DND-41 (cell line): ENCODE measurements around the gene ARHGAP26.

Experiments
- ATAC-seq: fragments of 200-7000 bp; cut with Tn5 transposase; 3 replicates; pipeline ENCODE4 v1.9.1; 2021; ENCODE audit warnings: low read depth; ENCODE audit not compliant: insufficient read depth
- DNase-seq: peaks from one replicate; pipeline ENCODE4 v3.0.0-alpha.2; 2020
- H2AFZ ChIP-seq: 2 replicates; pipeline ENCODE4 v1.6.0; 2012; ENCODE audit warnings: low read depth, low read length
- H3K27ac ChIP-seq: 2 replicates; pipeline ENCODE4 v1.5.1; 2012; ENCODE audit warnings: low read length, inconsistent platforms
- H3K27me3 ChIP-seq: fragments of 200-600 bp; sonication (generic); 2 replicates; pipeline ENCODE4 v1.6.0; 2012; ENCODE audit warnings: low read length, mild to moderate bottlenecking, inconsistent platforms; ENCODE audit not compliant: insufficient read depth, poor library complexity
- H3K36me3 ChIP-seq: 2 replicates; pipeline ENCODE4 v1.5.1; 2012; ENCODE audit warnings: low read length, inconsistent platforms; ENCODE audit not compliant: insufficient read depth
- H3K4me1 ChIP-seq: 2 replicates; pipeline ENCODE4 v1.5.1; 2012; ENCODE audit warnings: mild to moderate bottlenecking, low read length; ENCODE audit not compliant: insufficient read depth
- H3K4me2 ChIP-seq: 2 replicates; pipeline ENCODE4 v1.6.0; 2012; ENCODE audit warnings: mild to moderate bottlenecking, moderate library complexity, low read length, inconsistent platforms; ENCODE audit not compliant: insufficient read depth
- H3K4me3 ChIP-seq, 2 experiments: fragments of 200-600 bp in 1 of 2; shearing (Covaris generic) in 1 of 2; 2 replicates each; pipeline ENCODE4 v1.5.1; 2012 to 2016; ENCODE audit warnings: inconsistent platforms in 2 of 2, low read length in 2 of 2, mild to moderate bottlenecking in 2 of 2, low read depth in 1 of 2, moderate library complexity in 1 of 2
- H3K79me2 ChIP-seq: 2 replicates; pipeline ENCODE4 v1.6.0; 2012; ENCODE audit warnings: low read length, inconsistent platforms; ENCODE audit not compliant: insufficient read depth
- H3K9ac ChIP-seq: 2 replicates; pipeline ENCODE4 v1.6.0; 2012; ENCODE audit warnings: low read depth, mild to moderate bottlenecking, inconsistent platforms, low read length, moderate library complexity
- H3K9me3 ChIP-seq: 2 replicates; pipeline ENCODE4 v1.5.1; 2012; ENCODE audit warnings: low read length, moderate library complexity, mild to moderate bottlenecking, inconsistent platforms; ENCODE audit not compliant: insufficient read depth, severe bottlenecking
- H4K20me1 ChIP-seq: 2 replicates; pipeline ENCODE4 v1.6.0; 2012; ENCODE audit warnings: low read length; ENCODE audit not compliant: insufficient read depth
- EZH2 ChIP-seq: IDR thresholded peaks from 3 replicates; pipeline ENCODE4 v1.6.1; 2012; ENCODE audit warnings: borderline replicate concordance, low read depth, mild to moderate bottlenecking, moderate library complexity, low read length, inconsistent platforms; ENCODE audit not compliant: severe bottlenecking
- TF ChIP-seq, protein P1 (sequence below): IDR thresholded peaks from 2 replicates; pipeline ENCODE4 v1.5.1; 2012; ENCODE audit warnings: borderline replicate concordance, low read length, moderate library complexity, mild to moderate bottlenecking; ENCODE audit not compliant: poor library complexity, severe bottlenecking; ENCODE audit errors: extremely low read depth

Gene ARHGAP26

DNA sequence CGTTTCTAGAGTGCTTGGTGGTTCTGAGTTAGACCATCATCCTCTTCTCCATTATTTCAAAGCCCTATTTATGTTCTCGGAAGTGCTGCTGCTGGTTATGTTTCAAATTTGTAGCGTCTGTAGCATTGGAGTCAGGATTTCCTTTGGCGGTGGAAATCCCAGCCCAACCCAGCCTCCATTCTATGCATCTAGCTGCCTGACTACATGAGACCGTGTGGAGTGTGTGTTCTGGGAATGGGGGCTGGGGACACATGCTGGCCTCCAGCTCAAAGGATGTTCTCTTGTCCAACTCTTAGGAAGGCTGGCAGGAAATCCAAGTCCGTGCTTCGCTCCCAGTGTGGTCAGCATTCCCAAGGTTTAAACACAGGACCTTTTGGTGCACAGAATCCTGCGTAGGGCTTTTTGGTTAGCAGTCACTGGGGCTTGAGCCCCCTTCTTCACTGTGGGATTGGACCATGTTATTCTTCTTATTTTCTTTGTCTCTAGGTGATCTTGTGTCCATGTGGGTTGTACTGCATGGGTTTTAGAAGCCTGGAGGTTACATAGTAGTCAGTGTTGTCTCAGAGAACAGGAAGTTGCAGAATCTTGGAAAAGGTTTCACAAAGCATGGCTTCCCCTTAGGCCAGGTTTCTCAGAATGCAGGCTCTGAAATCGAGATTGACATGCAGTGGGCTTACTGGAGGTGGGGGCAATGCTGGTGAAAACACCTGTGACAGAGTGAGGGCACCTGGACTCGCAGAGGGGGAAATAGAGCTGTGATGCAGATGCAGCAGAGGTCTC, 132.2 kb downstream of the ARHGAP26 start:
- peaks cover 30% of the 10 kb centered on the region for H3K36me3 ChIP-seq
- no peak overlapping the region for H3K9ac ChIP-seq
- H3K79me2 ChIP-seq: no peaks in the 10 kb centered on the region
- H3K9me3 ChIP-seq: no peaks in the 10 kb centered on the region
- H3K27ac ChIP-seq: no peak overlapping the region
- no peaks in the 10 kb centered on the region for H3K27me3 ChIP-seq
- no peaks in the 10 kb centered on the region for H4K20me1 ChIP-seq
- TF ChIP-seq, protein P1, sequence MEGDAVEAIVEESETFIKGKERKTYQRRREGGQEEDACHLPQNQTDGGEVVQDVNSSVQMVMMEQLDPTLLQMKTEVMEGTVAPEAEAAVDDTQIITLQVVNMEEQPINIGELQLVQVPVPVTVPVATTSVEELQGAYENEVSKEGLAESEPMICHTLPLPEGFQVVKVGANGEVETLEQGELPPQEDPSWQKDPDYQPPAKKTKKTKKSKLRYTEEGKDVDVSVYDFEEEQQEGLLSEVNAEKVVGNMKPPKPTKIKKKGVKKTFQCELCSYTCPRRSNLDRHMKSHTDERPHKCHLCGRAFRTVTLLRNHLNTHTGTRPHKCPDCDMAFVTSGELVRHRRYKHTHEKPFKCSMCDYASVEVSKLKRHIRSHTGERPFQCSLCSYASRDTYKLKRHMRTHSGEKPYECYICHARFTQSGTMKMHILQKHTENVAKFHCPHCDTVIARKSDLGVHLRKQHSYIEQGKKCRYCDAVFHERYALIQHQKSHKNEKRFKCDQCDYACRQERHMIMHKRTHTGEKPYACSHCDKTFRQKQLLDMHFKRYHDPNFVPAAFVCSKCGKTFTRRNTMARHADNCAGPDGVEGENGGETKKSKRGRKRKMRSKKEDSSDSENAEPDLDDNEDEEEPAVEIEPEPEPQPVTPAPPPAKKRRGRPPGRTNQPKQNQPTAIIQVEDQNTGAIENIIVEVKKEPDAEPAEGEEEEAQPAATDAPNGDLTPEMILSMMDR: no peak
- TF ChIP-seq EZH2: no peak
- H3K4me2 ChIP-seq: no peak overlapping the region
- no peak for ATAC-seq
- H3K4me1 ChIP-seq: no peaks in the 10 kb centered on the region
- DNase-seq: no peak
- no peak overlapping the region for H2AFZ ChIP-seq
- no peak overlapping the region for H3K4me3 ChIP-seq

DNA sequence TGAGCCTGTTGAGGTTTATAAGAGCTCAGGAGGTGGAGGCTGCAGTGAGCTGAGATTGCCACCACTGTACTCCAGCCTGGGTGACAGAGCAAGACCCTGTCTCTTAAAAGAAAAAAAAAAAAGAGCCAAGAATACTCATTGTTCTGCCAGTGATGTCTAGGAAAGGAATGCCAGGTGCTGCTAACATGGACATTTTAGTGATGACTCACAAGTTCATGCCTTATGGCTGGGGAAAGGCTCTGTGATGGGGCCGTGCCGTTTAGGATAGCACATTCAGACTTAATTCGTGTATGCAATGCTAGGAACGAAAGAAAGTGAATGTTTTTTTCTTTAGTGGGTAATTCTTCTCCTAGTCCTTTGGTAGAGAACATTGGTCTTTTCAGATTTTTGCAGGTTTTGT, 134.2 kb downstream of the ARHGAP26 start:
- H3K27ac ChIP-seq: no peak overlapping the region
- H3K4me2 ChIP-seq: no peak overlapping the region
- no peak overlapping the region for H2AFZ ChIP-seq
- no peaks in the 10 kb centered on the region for H4K20me1 ChIP-seq
- H3K27me3 ChIP-seq: no peaks in the 10 kb centered on the region
- H3K9ac ChIP-seq: no peak overlapping the region
- DNase-seq: no peak
- H3K4me3 ChIP-seq: no peak overlapping the region
- ATAC-seq: no peak
- no peaks in the 10 kb centered on the region for H3K4me1 ChIP-seq
- TF ChIP-seq, protein P1: no peak
- no peak for TF ChIP-seq EZH2
- peaks cover 38% of the 10 kb centered on the region for H3K36me3 ChIP-seq
- no peaks in the 10 kb centered on the region for H3K9me3 ChIP-seq
- H3K79me2 ChIP-seq: no peaks in the 10 kb centered on the region

DNA sequence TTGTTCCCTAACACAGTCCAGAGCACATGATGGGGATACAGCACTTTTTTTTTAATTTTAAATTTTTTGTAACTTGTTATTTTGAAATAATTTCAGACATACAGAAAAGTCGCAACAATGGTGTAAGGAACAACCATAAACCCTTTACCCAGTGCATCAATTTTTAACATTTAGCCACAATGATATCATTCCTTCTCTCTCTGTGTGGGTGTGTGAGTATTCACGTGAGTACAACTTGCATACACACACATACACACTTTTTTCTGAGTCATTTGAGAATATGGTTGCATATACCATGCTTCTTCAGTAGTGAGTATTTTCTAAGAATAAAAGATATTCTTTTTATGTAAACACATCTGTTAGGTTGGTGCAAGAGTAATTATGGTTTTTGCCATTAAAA, 135.2 kb downstream of the ARHGAP26 start:
- Histone ChIP-seq H3K9ac (no peak overlapping the region), H3K27me3 (no peaks in the 10 kb centered on the region), H3K27ac (no peak overlapping the region), H3K36me3 (peaks cover 42% of the 10 kb centered on the region), H3K9me3 (no peaks in the 10 kb centered on the region), H4K20me1 (no peaks in the 10 kb centered on the region), H3K79me2 (no peaks in the 10 kb centered on the region), H2AFZ (no peak overlapping the region), H3K4me1 (no peaks in the 10 kb centered on the region), H3K4me2 (no peak overlapping the region), H3K4me3 (no peak overlapping the region)
- no peak for DNase-seq
- ATAC-seq: no peak
- TF ChIP-seq, protein P1: no peak
- no peak for TF ChIP-seq EZH2
